Cortex of kidney (tissue), 1 donor: ENCODE measurements around the gene CD7.

Source experiments
- DNase-seq: peaks from one replicate; lab custom pipeline; 2025; lab: John Stamatoyannopoulos, UW

CD7 gene

GRCh38 chr17:82298538-82299421 lies 18.6 kb downstream of the CD7 start:
- DNase-seq = no peak

- peak; percentile 28 for DNase-seq
Observed at GRCh38 chr17:82297714-82298537, 19.5 kb downstream of the CD7 start.

- no peak for DNase-seq
Observed at GRCh38 chr17:82297280-82297713, 20.1 kb downstream of the CD7 start.

- DNase-seq = no peak
Observed at GRCh38 chr17:82296511-82297279, 20.7 kb downstream of the CD7 start.

- no peak for DNase-seq
Observed at GRCh38 chr17:82295472-82295814, 22.0 kb downstream of the CD7 start.

GRCh38 chr17:82294064-82294773 lies 23.2 kb downstream of the CD7 start:
- no peak for DNase-seq

- no peak for DNase-seq
Observed at GRCh38 chr17:82292251-82293154, 24.9 kb downstream of the CD7 start.

- DNase-seq = no peak
Observed at GRCh38 chr17:82291582-82292250, 25.7 kb downstream of the CD7 start.

- DNase-seq = no peak
Observed at GRCh38 chr17:82287868-82288801, 29.3 kb downstream of the CD7 start.

GRCh38 chr17:82287013-82287867 lies 30.2 kb downstream of the CD7 start:
- no peak for DNase-seq

GRCh38 chr17:82285141-82285540 lies 32.3 kb downstream of the CD7 start:
- DNase-seq = no peak

GRCh38 chr17:82283208-82283749 lies 34.1 kb downstream of the CD7 start:
- no peak for DNase-seq

- DNase-seq = no peak
Observed at GRCh38 chr17:82282239-82283207, 34.9 kb downstream of the CD7 start.

GRCh38 chr17:82281502-82282238 lies 35.7 kb downstream of the CD7 start:
- no peak for DNase-seq

- no peak for DNase-seq
Observed at GRCh38 chr17:82281076-82281475, 36.3 kb downstream of the CD7 start.

- DNase-seq = no peak
Observed at GRCh38 chr17:82280537-82280936, 36.9 kb downstream of the CD7 start.
